Glomerular visceral epithelial cell (primary cell): ENCODE results near the gene LRRC10.

ENCODE experiments used
- DNase-seq: peaks from one replicate; pipeline ENCODE4 v3.0.0-alpha.2; 2016; ENCODE audit errors: extremely low spot score

The LRRC10 gene, protein sequence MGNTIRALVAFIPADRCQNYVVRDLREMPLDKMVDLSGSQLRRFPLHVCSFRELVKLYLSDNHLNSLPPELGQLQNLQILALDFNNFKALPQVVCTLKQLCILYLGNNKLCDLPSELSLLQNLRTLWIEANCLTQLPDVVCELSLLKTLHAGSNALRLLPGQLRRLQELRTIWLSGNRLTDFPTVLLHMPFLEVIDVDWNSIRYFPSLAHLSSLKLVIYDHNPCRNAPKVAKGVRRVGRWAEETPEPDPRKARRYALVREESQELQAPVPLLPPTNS

DNA sequence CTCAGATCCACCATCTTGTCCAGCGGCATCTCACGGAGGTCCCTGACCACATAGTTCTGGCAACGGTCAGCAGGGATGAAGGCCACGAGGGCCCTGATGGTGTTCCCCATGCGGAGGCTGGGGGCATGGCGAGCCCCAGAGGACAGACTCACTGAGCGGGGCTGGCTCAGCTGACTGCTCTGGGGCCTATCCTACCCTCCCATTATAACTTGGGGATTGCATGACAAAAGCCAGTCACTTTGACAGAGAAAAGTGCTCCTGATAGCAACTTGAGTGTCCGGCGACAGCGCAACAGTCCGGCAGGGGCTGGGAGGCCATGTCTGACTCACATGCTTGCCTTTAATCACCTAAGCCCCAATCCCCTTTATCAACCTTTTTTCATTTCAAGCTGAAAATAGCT lies at the start of gene LRRC10:
TSS of gene LRRC10 (minus strand) at position 179 of the 400 bp plus-strand sequence. CDS start at position 110, 69 bp downstream.
- no peak for DNase-seq

DNA sequence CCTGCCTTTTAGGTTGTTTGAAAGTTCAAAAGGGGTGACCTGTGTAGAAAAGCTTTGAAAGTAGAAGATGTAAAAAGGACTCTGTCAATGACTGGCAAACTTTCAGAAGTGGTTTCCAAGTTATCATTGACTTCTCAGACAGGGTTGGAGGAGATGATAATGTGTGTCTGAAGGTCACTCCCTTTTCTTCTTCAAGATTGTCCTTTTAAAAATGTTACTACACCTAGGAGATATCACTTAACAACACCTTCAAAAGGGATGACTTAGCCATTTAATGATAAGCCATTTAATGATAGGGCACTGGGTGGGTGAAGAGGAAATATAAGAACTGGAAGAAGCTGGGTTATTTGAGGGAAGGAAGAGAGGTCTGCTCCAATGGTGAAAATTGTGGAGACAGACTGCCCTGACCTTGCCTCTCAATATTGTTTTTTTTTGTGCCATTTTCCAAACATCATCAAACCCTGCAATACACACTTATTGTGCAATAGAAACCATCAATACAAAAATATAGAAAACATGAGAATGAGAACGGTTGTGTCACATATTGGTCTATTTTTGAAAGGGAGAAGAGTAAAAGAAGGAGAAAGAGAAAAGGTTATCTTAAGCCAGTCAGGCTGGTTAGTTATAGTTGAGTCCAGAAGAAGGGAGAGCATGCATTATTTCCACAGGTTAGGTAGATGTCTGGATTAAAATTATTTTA lies 49.6 kb upstream of the LRRC10 start:
- no peak for DNase-seq

DNA sequence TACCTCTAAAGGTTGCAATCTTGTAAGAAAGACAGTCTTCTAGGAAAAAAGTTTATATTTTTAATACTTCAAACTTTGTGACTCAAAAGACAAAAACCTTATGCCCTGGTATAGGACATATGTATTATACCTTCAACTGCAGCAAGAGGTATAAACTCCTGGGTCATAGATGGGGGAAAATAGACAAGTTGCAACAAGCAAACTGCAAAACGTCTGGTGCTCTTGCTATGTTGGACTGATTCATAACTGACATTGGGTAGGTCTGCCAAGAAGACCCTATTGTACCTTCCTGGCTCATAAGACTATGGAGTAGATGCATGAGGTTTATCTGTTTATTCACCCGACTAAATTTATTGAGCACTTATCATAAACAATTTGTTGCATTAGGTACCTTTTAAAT lies 47.5 kb upstream of the LRRC10 start:
- no peak for DNase-seq

DNA sequence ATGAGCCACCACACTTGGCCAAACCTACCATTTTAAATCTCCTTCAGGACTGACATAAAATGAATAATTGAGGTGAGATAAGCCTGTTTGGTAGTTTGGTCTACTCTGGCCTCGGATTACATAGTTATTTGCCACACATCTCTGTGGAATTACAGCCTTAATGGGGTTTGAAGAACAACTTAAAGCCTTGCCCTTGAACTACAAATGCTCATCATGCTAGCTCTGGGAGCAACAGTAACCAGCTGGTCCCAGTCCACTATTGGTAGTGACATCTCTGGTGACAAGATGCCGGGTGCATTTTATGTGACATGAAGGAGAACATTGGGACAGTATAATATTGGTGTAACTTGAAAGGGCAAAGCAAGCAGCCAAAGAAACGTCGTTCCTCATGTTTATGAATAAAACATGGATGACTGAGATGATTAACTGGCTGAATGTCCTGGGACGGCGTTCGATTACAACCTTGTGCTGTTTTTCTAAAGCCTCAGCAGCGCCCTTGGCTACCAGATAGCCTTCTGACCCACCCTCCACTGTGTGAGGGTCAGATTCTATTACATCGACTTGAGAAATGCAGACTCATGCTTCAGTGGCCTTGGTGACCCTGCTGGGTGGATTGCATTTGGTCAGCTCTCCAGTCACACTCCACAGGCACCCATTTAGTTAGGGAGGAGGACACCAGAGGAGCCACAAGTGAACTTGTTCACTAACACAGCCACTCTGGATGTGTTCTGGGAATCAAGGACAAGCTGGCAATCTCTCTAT lies 46.9 kb upstream of the LRRC10 start:
- no peak for DNase-seq

DNA sequence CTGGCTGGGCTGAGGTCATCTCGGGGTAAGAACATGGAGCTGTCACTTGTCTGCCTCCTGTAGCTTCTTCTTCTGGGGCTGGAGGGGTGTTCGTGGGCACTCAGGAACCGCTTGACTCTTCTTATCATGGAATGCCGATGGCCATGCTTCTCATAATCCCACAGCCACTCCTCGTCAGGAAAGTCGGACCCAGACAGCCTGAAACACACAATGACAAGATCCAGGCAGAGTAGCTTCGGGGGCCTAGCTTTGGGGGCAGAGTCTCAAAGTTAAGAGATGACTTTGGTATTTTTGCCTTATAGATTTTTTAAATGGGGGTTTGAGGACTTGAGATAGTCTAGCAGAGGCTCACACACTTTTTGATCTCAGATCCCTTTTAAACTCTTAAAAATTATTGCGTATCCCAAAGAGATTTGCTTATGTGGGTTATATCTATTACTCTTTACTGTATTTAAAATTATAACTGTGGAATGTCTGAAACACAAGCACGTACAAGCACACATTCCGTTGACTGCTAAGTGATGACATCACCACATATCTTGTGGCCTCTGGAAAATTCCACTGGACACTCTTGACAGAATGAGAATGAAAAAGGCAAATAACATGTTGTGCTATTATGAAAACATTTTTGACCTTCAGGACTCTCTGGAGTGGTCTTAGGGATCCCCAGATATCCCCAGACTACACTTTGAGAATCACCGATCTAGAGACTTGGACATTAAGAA lies 45.1 kb upstream of the LRRC10 start:
- peak; percentile 79 for DNase-seq

DNA sequence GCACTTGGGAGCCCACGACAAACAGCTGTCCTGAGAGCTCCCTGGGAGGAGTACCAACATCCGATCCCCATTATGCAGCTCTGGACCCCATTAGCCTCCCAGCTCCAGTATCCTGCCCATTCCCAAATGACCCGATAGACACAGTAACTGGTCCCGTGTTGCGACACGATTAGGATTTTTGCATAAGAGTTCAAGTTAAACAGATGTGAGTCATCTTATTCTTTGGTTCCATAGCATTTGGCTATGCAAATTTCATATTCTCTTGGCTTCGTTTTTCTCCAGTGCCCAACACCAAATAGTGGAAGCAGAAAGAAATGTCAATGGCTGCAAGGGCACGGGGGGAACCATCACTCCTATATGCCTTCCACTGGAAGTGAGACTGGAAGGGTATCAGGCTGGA lies 43.0 kb upstream of the LRRC10 start:
- DNase-seq: no peak

DNA sequence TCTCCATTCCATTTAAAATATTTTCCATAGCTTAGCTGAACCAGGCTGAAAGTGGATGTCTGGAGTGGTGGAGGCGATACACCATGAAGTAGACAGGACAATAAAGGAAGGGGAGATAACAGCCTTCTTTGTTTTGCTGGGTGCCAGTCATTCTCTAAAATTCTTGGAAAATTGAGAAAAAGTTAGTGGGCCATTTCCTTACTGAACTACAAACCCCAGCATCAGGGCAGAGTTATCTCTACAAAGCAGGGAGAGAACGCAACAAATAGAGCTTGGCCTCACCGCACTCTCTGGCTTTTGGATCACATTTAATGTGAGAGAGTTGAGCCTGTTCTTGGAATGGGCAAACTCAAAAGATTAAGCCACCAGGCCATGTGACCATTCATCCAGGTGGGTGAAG lies 41.2 kb upstream of the LRRC10 start:
- DNase-seq: no peak

DNA sequence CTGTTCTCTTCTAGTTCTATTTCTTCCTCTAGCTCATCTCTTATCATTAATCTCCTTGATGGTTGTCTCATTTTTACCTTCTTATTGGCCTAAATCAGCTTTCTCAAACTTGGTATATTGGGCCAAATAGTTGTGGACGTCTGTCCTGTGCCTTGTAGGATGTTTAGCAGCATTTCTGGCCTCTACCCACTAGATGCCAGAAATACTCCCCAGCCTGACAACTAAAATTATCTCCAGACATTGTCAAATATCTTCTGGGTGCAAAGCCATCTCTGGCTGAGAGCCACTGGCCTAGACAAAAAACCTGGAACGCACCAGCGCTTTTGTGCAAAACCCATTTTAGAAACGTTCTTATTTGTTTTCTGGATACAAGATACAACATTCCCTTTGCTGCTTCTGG lies 38.8 kb upstream of the LRRC10 start:
- DNase-seq: no peak

DNA sequence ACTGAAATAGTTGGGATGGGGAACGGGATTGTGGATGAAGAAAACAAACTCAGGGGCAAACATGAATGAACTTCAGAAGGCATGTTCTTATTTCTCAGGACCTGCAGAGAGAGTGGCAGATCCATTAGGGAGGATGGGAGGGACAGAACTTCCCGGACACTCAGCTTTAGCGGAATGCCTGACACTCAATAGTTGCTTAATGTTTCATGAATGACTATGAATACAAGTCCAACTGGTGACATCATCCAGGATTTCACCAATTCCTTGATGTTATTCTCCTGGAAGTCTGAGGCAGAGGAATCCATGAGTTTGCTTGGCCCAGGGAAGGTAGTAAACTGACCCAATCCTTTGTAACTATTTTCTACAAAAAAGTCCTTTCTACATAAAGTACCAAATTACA lies 37.8 kb upstream of the LRRC10 start:
- DNase-seq: peak; percentile 75

DNA sequence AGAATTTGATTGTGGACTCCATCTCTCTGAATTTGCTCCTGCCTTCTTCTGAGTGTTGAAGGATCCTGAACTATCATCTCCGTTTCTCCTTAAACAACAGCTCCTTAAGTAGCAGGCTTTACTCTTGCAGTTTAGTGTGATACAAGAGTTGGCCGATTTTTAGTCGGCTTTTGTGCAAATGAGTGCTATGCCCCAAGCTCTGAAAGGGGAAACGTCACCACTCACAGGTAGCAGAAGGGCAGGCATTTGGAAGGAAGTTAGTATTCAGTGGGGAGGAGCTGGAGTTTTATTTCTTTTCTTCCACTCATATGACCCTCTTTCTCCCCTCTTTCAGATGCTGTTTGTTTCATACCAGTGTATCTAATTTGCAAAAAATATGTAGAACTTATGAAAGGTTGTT lies 36.5 kb upstream of the LRRC10 start:
- DNase-seq: no peak

DNA sequence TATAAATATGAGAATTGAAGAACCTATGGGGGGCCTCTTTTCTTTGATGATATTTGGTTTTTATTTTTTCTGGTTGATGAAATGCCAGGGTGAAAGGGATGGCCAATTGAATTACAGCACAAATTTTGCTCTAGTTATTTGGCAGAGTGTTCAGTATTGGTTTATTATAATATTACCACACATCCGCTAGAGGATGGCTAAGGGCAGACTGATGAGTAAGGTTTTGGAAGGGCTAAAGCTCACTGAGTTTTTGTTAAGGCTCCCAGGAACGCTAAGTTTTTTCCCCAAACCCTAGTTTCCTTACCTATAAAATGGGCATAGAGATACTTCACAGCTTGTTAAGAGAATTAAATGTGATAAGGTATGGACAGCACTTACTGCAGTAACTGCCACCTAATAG lies 34.3 kb upstream of the LRRC10 start:
- no peak for DNase-seq

DNA sequence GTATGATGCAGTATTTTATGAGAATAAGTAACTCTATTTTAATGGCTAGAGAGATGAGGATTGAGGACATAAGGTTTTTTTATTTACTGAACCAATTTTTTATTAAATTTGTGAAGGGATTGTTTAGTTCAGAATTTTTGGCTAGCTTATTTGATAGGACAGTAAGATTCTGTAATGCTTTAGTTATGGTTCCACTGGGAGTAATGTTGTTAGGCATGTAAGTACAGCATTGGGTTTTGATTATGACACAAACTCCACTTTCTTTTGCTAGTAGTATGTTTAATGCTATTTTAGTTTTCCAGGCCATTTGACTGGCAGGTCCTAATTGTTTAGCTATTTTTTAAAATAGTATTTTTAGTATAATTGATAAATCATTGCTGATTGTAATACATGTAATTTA lies 33.8 kb upstream of the LRRC10 start:
- DNase-seq: no peak

DNA sequence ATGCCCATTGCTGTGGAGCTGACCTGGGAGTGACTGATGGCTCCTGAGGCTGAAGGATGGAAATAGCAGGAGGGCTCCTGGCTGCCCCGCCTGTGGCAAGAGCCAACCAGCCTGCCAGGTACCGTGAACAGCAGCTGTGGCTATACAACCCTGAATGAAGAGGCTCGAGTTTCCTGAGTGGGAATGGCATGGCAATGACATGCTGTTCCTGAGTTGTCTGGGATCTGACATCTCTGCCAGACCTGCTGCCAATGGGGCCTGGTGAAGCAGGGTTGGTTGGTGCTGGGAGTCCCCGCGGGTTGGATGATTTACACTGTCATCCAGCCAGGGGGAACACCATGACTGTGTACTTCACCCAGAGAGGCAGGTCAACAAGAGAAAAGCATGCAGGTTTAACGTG lies 31.8 kb upstream of the LRRC10 start:
- DNase-seq: no peak

DNA sequence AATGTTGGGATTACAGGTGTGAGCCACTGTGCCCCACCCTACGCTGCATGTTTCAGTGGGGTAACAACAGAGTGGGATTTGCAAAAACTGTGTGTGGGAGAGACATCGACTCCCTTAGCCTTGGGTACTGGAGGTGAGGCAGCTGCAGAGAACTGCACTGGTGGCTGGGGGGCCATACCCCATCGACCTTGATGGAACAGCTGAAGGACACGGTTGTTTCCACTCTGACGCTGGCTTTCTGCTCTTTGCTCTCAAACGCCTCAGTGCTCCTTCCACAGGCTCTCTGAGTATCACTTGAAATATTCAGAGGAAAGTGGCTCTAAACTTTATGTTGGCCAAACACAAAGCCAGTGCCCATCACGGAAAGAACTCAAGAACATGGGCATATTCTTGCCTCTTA lies 30.8 kb upstream of the LRRC10 start:
- no peak for DNase-seq

DNA sequence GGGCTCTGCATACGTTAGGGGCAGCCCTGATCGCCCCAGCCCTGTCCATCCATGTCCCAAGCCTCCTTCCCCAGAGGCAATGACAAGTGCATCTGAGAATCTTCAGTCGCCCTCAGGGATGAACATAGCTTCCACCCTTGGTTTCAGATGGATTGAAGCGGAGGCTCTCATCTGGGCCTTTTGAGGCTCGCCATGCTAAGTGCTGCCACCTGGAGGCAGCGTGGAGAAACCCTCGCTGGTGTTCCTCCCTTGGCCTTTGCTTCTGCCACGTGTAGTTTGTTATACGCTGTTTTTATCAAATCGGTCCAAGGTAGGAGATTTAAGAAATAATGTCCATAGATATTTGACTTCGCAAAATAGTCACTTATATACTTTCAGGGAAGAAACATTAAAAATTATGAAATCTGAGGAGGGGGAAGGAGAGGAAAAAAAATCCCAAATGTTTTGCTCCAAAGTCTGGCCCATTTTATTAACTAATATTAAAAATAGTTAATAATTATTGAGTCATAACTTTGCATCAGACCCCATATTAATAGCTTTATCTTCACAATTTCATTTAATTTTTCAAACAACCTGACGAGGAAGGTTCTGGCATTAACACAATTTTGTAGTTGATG lies 28.8 kb upstream of the LRRC10 start:
- peak; percentile 60 for DNase-seq

DNA sequence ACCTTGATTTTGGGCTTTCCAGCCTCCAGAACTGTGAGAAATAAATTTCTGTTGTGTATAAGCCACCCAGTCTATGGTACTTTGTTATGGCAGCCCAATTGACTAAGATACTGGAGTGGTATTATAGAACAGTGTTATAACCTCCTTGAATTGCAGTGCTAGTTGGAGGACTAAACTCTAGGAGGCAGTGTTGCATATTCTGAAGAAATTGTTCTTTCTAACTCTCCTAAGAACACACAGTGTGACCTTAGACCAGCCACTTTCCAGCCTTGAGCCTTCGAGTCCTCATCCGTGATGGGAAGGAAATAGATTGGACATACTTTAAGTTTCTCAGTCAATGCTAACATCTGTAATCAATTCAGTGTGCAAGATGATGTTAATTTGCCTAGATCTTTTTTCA lies 22.4 kb upstream of the LRRC10 start:
- no peak for DNase-seq

DNA sequence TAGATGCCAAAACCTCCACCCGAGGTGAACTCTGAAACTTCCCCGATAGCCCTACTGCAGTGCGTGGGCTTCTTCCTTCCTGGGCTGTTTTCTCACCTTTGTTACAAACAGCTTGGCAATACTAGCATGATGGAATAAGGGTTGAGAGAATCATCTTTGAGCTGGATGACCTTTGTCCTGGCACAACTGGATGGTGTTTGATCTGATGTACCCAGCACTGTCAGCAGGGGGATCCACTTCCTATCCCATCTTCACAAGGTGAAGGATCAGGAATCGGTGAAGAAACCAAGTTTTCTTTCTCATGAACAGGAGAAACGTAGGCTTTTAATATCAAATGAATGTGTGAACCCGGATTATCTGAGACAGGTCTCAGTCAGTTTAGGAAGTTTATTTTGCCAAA lies 19.5 kb upstream of the LRRC10 start:
- DNase-seq: peak; percentile 11

DNA sequence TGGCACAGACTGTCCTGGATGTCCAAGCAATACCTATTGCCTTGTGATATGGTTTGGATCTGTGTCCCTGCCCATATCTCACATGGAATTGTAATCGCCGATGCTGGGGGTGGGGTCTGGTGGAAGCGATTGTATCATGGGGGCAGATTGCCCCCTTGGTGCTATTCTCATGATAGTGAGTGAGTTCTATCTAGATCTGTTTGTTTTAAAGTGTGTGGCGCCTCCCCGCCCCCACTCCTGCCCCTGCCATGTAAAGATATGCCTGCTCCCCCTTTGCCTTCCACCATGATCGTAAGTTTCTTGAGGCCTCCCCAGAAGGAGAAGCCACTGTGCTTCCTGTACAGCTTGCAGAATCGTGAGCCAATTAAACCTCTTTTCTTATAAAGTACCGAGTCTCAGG lies 16.8 kb upstream of the LRRC10 start:
- no peak for DNase-seq

DNA sequence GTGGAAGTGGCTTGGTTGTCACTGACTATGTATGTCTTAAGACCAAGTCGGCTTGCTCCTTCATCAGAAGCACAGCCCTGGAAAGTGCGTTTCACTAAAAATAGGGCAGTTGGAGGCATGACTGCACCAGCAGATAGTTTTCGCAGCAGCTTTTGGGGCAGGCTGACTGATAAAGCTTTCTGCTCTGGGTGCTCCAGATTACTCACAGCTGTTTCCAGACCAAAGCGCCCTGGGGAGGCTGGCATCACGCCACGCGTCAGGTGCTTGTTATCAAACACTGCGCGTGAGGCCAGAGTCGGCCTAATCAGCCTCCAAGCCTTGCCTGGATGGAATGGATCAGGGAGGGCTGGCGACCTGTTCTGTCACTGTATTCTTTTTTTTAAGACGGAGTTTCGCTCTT lies 13.3 kb upstream of the LRRC10 start:
- DNase-seq: no peak

DNA sequence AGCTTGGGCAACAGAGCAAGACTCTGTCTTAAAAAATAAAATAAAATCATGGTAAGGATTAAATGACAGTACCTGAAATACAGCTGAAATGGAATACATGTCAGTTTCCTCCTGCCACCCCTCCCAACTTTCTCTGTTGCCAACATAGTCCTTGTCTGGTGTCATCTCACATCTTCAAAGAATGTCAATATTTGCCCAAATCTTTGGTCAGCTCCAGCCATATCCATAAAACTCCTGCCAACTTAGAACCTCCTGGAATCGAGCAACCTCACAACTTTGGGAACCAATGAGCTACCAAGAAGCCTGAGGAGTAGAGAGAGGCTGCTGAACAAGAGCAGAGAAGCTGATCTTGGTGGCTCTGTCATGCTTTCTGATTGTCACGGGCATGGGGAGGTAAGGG lies 10.8 kb upstream of the LRRC10 start:
- no peak for DNase-seq

DNA sequence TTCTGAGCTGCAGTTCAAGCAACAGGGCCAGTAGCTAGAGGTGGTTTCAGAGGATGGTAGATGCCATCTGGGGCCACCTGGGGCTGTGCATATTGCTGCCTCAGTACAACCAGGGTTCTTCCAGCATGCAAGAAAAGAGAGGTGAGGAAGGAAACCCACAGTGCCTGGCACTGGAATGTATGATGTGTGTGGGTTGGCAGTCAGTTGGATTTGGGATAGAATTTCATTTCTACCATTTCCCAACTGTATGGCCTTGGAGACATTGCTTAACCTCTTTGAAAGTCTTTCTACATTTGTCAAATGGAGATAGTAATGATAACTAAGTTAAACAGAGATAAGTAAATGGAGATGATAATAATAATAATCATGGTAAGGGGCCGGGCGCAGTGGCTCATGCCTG lies 10.2 kb upstream of the LRRC10 start:
- no peak for DNase-seq

DNA sequence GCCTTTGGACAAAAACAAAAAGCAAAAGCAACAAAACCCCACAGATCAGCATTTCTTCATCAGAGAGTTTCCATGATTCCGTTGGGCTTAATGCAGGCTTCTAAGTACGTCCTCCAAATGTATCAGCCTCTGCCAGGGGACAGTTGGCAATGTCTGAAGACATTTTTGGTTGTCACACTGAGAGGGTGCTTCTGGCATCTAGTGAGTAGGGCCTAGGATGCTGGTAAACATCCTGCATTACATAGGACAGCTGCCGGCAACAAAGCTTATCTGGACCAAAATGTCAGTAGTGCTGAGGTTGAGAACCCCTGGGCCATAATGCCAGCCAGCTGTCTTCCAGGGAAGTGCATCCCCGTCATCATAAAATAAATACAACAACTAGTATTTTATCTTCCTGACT lies 9.4 kb upstream of the LRRC10 start:
- DNase-seq: no peak
